Peyer's patch (tissue), 4 donors: Measurements from ENCODE around the gene OLA1. TPM values are rescaled to one million over a fixed set of nuclear protein-coding genes. Genes with fewer than 3 reads are reported as not detected.

Experiments
- DNase-seq, 3 donors: peaks; one replicate each; pipeline ENCODE4 v3.0.0-alpha.2; 2017 to 2019
- H3K27ac ChIP-seq, 4 donors: fragments of 200-600 bp; sonication (generic); one replicate each; pipeline ENCODE4 v1.5.1; 2016 to 2019
- H3K27me3 ChIP-seq, 2 donors: fragments of 200-600 bp; sonication (generic); one replicate each; pipeline ENCODE4 v1.5.1; 2019
- H3K36me3 ChIP-seq, 3 donors: fragments of 200-600 bp; sonication (generic); one replicate each; pipeline ENCODE4 v1.5.1; 2016 to 2019
- H3K4me1 ChIP-seq, 4 donors: fragments of 200-600 bp; sonication (generic); one replicate each; pipeline ENCODE4 v1.5.1; 2016 to 2019
- H3K4me3 ChIP-seq, 4 donors: fragments of 200-600 bp; sonication (generic); 1 replicate in 3 of 4; 2 replicates in 1 of 4; pipeline ENCODE4 v1.5.1; 2016 to 2019; ENCODE audit warnings: mild to moderate bottlenecking in 1 of 4
- H3K9me3 ChIP-seq, 4 donors: fragments of 200-600 bp; sonication (generic); one replicate each; pipeline ENCODE4 v1.5.1; 2016 to 2019; ENCODE audit warnings: mild to moderate bottlenecking in 1 of 4
- POLR2A ChIP-seq, 2 donors: fragments of 450-650 bp; IDR thresholded peaks; one replicate each; pipeline ENCODE4 v1.5.1; 2017; ENCODE audit warnings: antibody characterized with exemption in 2 of 2, mild to moderate bottlenecking in 2 of 2, moderate library complexity in 2 of 2
- total RNA-seq, 4 donors: library from RNA; depleted of rRNA; stranded (reverse); fragments of >200 nt; gene quantifications; one replicate each; pipeline ENCODE4 v1.1.0, GENCODE V29; 2016
- TF ChIP-seq, protein P1 (sequence below), 6 experiments: fragments of 450-650 bp in 4 of 6; fragments of 200-600 bp in 2 of 6; sonication (generic) in 1 of 6; IDR thresholded peaks; one replicate each; pipeline ENCODE4 v1.5.1; 2017 to 2019; ENCODE audit warnings: antibody characterized with exemption in 6 of 6, mild to moderate bottlenecking in 3 of 6, moderate library complexity in 1 of 6

OLA1 gene
- total RNA-seq, 4 donors from 2014 or later: 34.0 to 52.8 (median 35.5) TPM

DNA sequence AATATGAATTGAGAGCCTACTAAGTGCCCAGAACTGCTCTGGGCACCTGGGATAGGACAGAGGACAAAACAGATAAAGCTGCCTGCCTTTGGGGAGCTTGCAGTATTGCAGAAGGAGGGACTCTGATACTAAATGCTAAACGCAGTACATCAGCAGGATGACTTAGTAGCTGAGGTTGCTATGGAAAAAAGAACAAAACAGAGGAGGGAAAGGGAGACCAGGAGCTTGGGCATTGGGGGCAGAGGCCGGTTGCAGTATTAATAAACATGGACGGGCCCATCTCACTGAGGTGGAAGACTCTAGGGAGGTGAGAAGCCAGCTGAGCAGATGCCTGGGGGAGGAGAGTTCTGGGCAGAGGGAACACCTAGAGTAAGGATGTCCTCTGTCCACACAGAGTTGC lies 217.1 kb downstream of the OLA1 start:
- TF ChIP-seq, protein P1, sequence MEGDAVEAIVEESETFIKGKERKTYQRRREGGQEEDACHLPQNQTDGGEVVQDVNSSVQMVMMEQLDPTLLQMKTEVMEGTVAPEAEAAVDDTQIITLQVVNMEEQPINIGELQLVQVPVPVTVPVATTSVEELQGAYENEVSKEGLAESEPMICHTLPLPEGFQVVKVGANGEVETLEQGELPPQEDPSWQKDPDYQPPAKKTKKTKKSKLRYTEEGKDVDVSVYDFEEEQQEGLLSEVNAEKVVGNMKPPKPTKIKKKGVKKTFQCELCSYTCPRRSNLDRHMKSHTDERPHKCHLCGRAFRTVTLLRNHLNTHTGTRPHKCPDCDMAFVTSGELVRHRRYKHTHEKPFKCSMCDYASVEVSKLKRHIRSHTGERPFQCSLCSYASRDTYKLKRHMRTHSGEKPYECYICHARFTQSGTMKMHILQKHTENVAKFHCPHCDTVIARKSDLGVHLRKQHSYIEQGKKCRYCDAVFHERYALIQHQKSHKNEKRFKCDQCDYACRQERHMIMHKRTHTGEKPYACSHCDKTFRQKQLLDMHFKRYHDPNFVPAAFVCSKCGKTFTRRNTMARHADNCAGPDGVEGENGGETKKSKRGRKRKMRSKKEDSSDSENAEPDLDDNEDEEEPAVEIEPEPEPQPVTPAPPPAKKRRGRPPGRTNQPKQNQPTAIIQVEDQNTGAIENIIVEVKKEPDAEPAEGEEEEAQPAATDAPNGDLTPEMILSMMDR (IDR thresholded peaks at IDR 0.05): no peak
- TF ChIP-seq POLR2A (IDR thresholded peaks at IDR 0.05): no peak
- Histone ChIP-seq H3K27ac (no peak overlapping the region), H3K9me3 (no peaks in the 10 kb centered on the region), H3K4me3 (no peak overlapping the region), H3K36me3 (no peaks in the 10 kb centered on the region), H3K27me3 (no peaks in the 10 kb centered on the region), H3K4me1 (no peaks in the 10 kb centered on the region)
- no peak for DNase-seq

DNA sequence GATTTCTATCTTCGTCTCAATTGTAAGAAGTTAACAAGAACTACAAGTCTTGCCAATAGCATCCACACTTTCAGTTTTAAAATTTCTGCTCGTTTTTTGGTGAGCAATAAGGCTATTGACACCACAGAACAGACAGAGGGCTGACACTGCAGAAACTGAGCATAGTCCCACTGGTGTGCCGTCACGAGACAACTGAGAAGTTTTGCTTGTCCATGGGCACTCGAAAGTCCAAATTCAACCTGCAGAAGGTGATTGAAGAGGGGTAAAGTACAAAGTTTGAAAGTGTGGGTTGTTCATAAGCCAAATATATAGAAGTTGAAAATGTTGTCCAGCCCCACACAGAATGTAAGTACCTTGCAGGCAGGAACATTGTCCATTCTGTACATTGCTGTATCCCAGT lies 219.4 kb downstream of the OLA1 start:
- Histone ChIP-seq H3K27me3 (no peaks in the 10 kb centered on the region), H3K9me3 (no peaks in the 10 kb centered on the region), H3K4me3 (no peak overlapping the region), H3K4me1 (peaks cover 0 to 2% (median 0%) of the 10 kb centered on the region in 4 donors), H3K27ac (no peak overlapping the region), H3K36me3 (no peaks in the 10 kb centered on the region)
- TF ChIP-seq POLR2A (IDR thresholded peaks at IDR 0.05): no peak
- no peak for DNase-seq

DNA sequence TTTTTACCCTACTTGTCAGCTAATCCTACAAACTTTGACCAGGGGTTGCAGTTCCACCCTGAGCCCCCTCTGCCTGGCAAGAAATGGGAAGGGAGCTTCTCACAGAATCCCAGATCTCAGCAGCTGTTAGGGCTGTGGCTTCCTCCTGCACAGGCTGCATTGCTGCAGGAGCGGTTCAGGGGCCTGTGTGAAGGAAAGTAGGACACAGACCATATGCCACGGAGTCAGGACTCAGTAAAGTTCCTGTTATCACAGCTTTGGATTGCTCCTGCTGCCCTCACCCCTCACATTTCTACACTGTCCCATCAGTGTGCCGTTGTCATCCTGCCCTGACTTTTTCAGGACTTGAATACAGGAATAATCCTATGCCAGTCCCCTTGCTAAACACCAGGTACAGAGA lies 220.4 kb downstream of the OLA1 start:
- DNase-seq: no peak
- TF ChIP-seq, protein P1 (IDR thresholded peaks at IDR 0.05): no peak
- TF ChIP-seq POLR2A (IDR thresholded peaks at IDR 0.05): no peak
- Histone ChIP-seq H3K4me3 (no peak overlapping the region), H3K9me3 (no peaks in the 10 kb centered on the region), H3K4me1 (peaks cover 0 to 9% (median 1%) of the 10 kb centered on the region in 4 donors), H3K27me3 (no peaks in the 10 kb centered on the region), H3K36me3 (no peaks in the 10 kb centered on the region), H3K27ac (peak overlapping the region in 1 of 4 donors; percentile 25)

DNA sequence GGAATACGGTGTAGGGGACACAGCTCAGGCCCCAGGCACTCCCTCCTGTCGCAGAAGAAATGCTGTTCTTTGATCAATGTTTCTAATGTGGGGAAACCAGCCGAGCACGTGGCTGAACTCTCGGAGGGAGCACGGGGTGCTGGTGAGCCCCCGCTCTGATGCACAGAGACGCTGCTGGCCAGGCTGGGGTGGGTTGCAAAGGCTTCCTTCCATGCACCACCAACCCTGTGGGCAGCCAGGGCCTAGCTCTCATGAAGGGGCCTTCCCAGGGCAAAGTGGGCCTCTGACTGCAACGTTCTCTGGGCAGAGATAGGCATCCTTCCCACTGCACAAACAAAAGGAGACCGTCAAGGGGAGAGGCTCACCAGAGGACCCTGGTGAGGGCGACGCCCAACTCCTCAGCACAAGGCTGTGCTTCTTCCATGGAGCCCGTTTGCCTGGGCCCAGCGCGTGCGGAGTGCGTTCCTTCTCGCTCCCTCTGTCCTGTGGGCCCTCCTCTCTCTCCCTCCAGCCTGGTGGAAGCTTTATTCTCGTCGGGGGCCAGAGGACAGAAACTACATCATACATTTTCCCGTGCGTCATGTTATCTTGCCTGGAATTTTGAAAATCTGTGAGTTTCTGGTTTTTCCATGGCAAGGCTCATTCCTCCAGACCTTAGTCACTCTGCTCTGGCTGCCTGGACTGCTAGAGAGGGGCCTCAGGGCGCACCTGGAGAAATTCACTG lies 222.0 kb downstream of the OLA1 start:
- Histone ChIP-seq H3K27me3 (no peaks in the 10 kb centered on the region), H3K4me3 (no peak overlapping the region), H3K4me1 (peaks cover 0 to 14% (median 1%) of the 10 kb centered on the region in 4 donors), H3K9me3 (no peaks in the 10 kb centered on the region), H3K27ac (peak overlapping the region; percentile 58 to 81 (median 69)), H3K36me3 (no peaks in the 10 kb centered on the region)
- DNase-seq: no peak
- TF ChIP-seq, protein P1 (IDR thresholded peaks at IDR 0.05): no peak
- no peak for TF ChIP-seq POLR2A (IDR thresholded peaks at IDR 0.05)

DNA sequence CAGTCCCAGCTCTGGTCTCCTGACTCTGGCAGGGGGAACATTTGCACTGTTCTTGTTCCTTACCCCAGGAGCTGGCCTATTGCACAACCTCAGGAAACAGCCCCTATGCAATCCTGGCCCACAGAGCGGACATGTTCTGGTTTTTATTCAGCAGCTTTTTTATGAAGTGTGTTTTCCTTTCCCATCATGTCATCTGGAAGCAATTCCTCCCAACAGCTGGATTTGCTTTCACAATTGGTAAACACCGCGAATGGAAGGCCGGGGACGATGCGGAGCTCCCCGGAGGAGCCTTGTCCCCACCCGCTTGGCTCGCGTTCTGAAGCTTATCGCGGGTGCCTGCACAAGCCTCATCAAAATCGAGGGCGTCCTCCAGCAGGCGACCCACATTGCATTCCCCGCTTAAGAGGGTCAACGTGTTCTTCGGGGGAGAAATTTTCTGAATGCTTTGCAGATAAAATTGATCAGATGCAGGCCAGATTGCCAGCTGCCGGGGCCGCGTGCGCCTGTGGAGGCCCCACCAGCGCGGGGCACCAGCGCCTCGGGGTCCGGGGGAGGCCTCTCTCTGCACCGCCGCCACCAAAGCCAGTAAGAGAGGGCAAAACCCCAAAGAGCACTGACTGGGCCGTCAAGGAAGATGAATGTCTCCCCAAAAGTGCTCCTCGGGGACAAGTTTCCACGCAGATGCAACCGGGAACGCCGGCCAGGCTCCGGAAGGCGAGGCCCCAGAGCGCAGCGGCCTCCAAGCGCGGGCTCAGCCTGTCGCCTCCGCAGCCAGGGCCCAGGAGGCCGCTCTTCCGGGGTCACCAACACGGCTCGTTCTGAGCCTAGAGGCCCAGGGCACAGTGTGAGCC lies 222.8 kb downstream of the OLA1 start:
- Histone ChIP-seq H3K27ac (peak overlapping the region; percentile 58 to 81 (median 69)), H3K27me3 (no peaks in the 10 kb centered on the region), H3K4me3 (no peak overlapping the region), H3K9me3 (no peaks in the 10 kb centered on the region), H3K4me1 (peaks cover 0 to 16% (median 1%) of the 10 kb centered on the region in 4 donors), H3K36me3 (no peaks in the 10 kb centered on the region)
- peak; percentile 24 to 82 (median 54) for DNase-seq
- TF ChIP-seq, protein P1 (IDR thresholded peaks at IDR 0.05): no peak
- TF ChIP-seq POLR2A (IDR thresholded peaks at IDR 0.05): peak in 1 of 2 donors; percentile 43
